PC-3 (cell line): ENCODE measurements around the gene LSMEM2. TPM values are rescaled to one million over a fixed set of nuclear protein-coding genes. Genes with fewer than 3 reads are reported as not detected.

Source experiments
- ATAC-seq: fragments of 200-7000 bp; cut with Tn5 transposase; 2 replicates; pipeline ENCODE4 v1.9.1; 2020; ENCODE audit warnings: mild to moderate bottlenecking, moderate library complexity
- BruUV-seq: library from RNA; stranded (reverse); fragments of 400-500 nt; replicated peaks from 2 replicates; lab custom pipeline; 2021; lab: Mats Ljungman, UMichigan
- CTCF ChIA-PET: fragments of 300-600 bp; sonication (Branson Sonifier 250); formaldehyde crosslinking; loops from one replicate; lab custom pipeline; 2022; ENCODE audit warnings: antibody characterized with exemption; lab: Charles Lee
- POLR2A ChIA-PET: fragments of 300-600 bp; sonication (Branson Sonifier 250); formaldehyde crosslinking; loops from one replicate; lab custom pipeline; 2022; ENCODE audit warnings: antibody characterized with exemption; ENCODE audit not compliant: unreplicated experiment; lab: Charles Lee
- DNase-seq: peaks from one replicate; pipeline ENCODE4 v3.0.0-alpha.2; 2015
- H2AFZ ChIP-seq: fragments of 300-600 bp; sonication (generic); 2 replicates; pipeline ENCODE4 v1.6.0; 2016; ENCODE audit warnings: antibody characterized with exemption, low read length
- H3F3A ChIP-seq: fragments of 300-600 bp; sonication (generic); one replicate; pipeline ENCODE4 v1.6.0; 2017; ENCODE audit warnings: antibody characterized with exemption, low read length, control low read depth, mild to moderate bottlenecking; ENCODE audit not compliant: unreplicated experiment
- H3K27ac ChIP-seq: fragments of 300-600 bp; sonication (generic); 2 replicates; pipeline ENCODE4 v1.5.1; 2016; ENCODE audit warnings: mild to moderate bottlenecking, low read length
- H3K27me3 ChIP-seq: fragments of 300-600 bp; sonication (generic); 2 replicates; pipeline ENCODE4 v1.6.1; 2016; ENCODE audit warnings: low read length, mixed read lengths
- H3K36me3 ChIP-seq: fragments of 300-600 bp; sonication (generic); 2 replicates; pipeline ENCODE4 v1.6.1; 2016; ENCODE audit warnings: low read depth, mixed run types, low read length, mixed read lengths
- H3K4me1 ChIP-seq: fragments of 300-600 bp; sonication (generic); 2 replicates; pipeline ENCODE4 v1.5.1; 2016; ENCODE audit warnings: low read length; ENCODE audit not compliant: insufficient read depth
- H3K4me2 ChIP-seq: fragments of 300-600 bp; sonication (generic); 2 replicates; pipeline ENCODE4 v1.6.0; 2016; ENCODE audit warnings: low read length
- H3K4me3 ChIP-seq: fragments of 300-600 bp; sonication (generic); 2 replicates; pipeline ENCODE4 v1.5.1; 2016; ENCODE audit warnings: mild to moderate bottlenecking, low read length, mixed read lengths
- H3K79me2 ChIP-seq: fragments of 300-600 bp; sonication (generic); 2 replicates; pipeline ENCODE4 v1.6.1; 2017; ENCODE audit warnings: low read length, mixed read lengths
- H3K9ac ChIP-seq: fragments of 300-600 bp; sonication (generic); 2 replicates; pipeline ENCODE4 v1.6.0; 2016; ENCODE audit warnings: mild to moderate bottlenecking, low read length
- H3K9me2 ChIP-seq: fragments of 300-600 bp; sonication (generic); replicated peaks from 2 replicates; pipeline ENCODE4 v1.6.1; 2016; ENCODE audit warnings: mixed run types, low read length, mixed read lengths
- H3K9me3 ChIP-seq: fragments of 300-600 bp; sonication (generic); 2 replicates; pipeline ENCODE4 v1.6.1; 2016; ENCODE audit warnings: low read length, mixed read lengths
- H4K20me1 ChIP-seq: fragments of 300-600 bp; sonication (generic); 2 replicates; pipeline ENCODE4 v1.6.1; 2016; ENCODE audit warnings: low read length, mixed read lengths
- CTCF ChIP-seq: fragments of 300-600 bp; sonication (generic); conservative IDR thresholded peaks from 2 replicates; pipeline ENCODE4 v1.5.1; 2017; ENCODE audit warnings: antibody characterized with exemption, low read depth, mild to moderate bottlenecking, low read length
- EZH2 ChIP-seq: fragments of 300-600 bp; sonication (generic); IDR thresholded peaks from one replicate; pipeline ENCODE4 v1.6.1; 2017; ENCODE audit warnings: antibody characterized with exemption, mild to moderate bottlenecking, low read length; ENCODE audit not compliant: unreplicated experiment
- EZH2phosphoT487 ChIP-seq: fragments of 300-600 bp; sonication (generic); IDR thresholded peaks from 2 replicates; pipeline ENCODE4 v1.6.1; 2018; ENCODE audit warnings: mild to moderate bottlenecking, antibody characterized with exemption, low read length, borderline replicate concordance
- intact Hi-C: fragments of 100-400 bp; cut with micrococcal nuclease; formaldehyde crosslinking; loops from 2 replicates; pipeline ENCODE4 v1.9.0; 2023
- total RNA-seq: library from RNA; depleted of rRNA; stranded (reverse); fragments of >200 nt; gene quantifications from 2 replicates; pipeline ENCODE4 v1.2.3, GENCODE V29; 2014

The LSMEM2 gene
- total RNA-seq, 1 experiment from 2014 or later: not detected

GRCh38 chr3:50334339-50335075, 55.6 kb downstream of the LSMEM2 start:
- H4K20me1 ChIP-seq: peaks cover 13% of the 10 kb centered on the region; the same call in 1 of the 2 replicates

GRCh38 chr3:50336452-50337174, 57.7 kb downstream of the LSMEM2 start:
- BruUV-seq: TSS peak; percentile 73
- Histone ChIP-seq H3F3A (no peaks in the 10 kb centered on the region), H3K9me3 (no peaks in the 10 kb centered on the region), H3K4me3 (peak overlapping the region; percentile 89), H3K27me3 (no peaks in the 10 kb centered on the region), H3K9me2 (no peaks in the 10 kb centered on the region), H3K79me2 (peaks cover 53% of the 10 kb centered on the region), H3K4me1 (peaks cover 32% of the 10 kb centered on the region), H2AFZ (peak overlapping the region; percentile 88), H4K20me1 (peaks cover 13% of the 10 kb centered on the region; the same call in 1 of the 2 replicates), H3K9ac (peak overlapping the region; percentile 89), H3K4me2 (peak overlapping the region; percentile 88), H3K27ac (peak overlapping the region; percentile 72), H3K36me3 (peaks cover 6% of the 10 kb centered on the region; the same call in 1 of the 2 replicates)
- ChIA-PET CTCF (interaction anchor here (0.6 to 1.3 kb wide), 10 partner anchors 9 to 1646 kb away, joined by 3 to 10 read pairs (median 4); partner anchors contain the start of genes TUSC2 and ZMYND10), POLR2A (interaction anchor here (0.5 to 1.4 kb wide), 12 partner anchors 8 to 1769 kb away, joined by 3 to 17 read pairs (median 5); partner anchors contain the start of genes CISH, CYB561D2, HYAL3 and IFRD2)
- peak; percentile 46 for ATAC-seq
- intact Hi-C loops: no loop called here
- no peak for TF ChIP-seq EZH2phosphoT487
- TF ChIP-seq EZH2: no peak
- TF ChIP-seq CTCF: 0 out of 2 replicates have a peak, but pooled peaks have one; percentile 11
- peak; percentile 34 for DNase-seq

More at GRCh38 chr3:50334339-50335075, 55.6 kb downstream of the LSMEM2 start:
- H3K4me3 ChIP-seq: peak overlapping the region; percentile 89; the same call in 1 of the 2 replicates
- H2AFZ ChIP-seq: no peak overlapping the region
- intact Hi-C loops: no loop called here
- no peaks in the 10 kb centered on the region for H3F3A ChIP-seq
- peak overlapping the region; percentile 88 for H3K4me2 ChIP-seq
- H3K27ac ChIP-seq: no peak overlapping the region
- H3K36me3 ChIP-seq: peaks cover 26% of the 10 kb centered on the region; the same call in 1 of the 2 replicates
- no peak for ATAC-seq
- ChIA-PET POLR2A (no interaction called here), CTCF (no interaction called here)
- H3K9me3 ChIP-seq: no peaks in the 10 kb centered on the region
- H3K9ac ChIP-seq: no peak overlapping the region
- H3K4me1 ChIP-seq: peaks cover 32% of the 10 kb centered on the region
- H3K27me3 ChIP-seq: no peaks in the 10 kb centered on the region
- H3K9me2 ChIP-seq: no peaks in the 10 kb centered on the region
- DNase-seq: no peak
- peaks cover 53% of the 10 kb centered on the region for H3K79me2 ChIP-seq
- no peak for TF ChIP-seq CTCF
- no peak for TF ChIP-seq EZH2phosphoT487
- no peak for TF ChIP-seq EZH2
- BruUV-seq: no TSS peak
